Hepatocyte (in vitro differentiated cells): Measurements from ENCODE around the gene TSPAN9.

ENCODE experiments used
- CTCF ChIP-seq: fragments of 200-600 bp; sonication (generic); IDR thresholded peaks from 2 replicates; pipeline ENCODE4 v1.5.1; 2016; ENCODE audit warnings: antibody characterized with exemption, mild to moderate bottlenecking; ENCODE audit not compliant: poor library complexity
- EZH2 ChIP-seq: fragments of 200-600 bp; sonication (generic); IDR thresholded peaks from 2 replicates; pipeline ENCODE4 v1.6.1; 2016; ENCODE audit warnings: antibody characterized with exemption, mild to moderate bottlenecking, borderline replicate concordance

GRCh38 chr12:3315201-3315661, 238.1 kb downstream of the TSPAN9 start:
- TF ChIP-seq CTCF (no peak), EZH2 (no peak)
